ENCODE data around the gene TRPM1. TPM values are rescaled to one million over a fixed set of nuclear protein-coding genes. Genes with fewer than 3 reads are reported as not detected.

TRPM1 gene
- polyA plus RNA-seq, 1 donor, result not detected

DNA sequence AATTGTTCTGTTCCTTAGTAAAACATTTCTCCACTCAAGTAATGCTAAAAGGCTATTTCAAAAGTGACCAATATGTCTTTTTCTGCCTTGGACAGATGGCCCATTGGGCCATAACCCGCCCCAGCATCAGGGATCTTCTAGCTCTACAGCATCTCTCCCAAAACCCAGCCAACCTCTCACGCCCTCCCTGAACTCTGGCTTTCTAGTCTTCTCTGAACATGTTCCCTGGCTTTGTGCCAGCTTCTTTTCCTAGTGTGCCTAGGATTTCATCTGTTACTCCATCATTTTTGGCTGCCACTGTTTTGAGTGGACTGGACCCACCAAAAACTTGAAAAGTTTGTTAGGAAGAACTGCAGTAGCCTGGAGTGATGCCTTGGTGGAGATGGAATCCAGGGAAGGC is 30.7 kb downstream of the TRPM1 start:
- Histone ChIP-seq H3K4me3 (ENCODE audit: low read length) (no peak overlapping the region), H3K4me1 (ENCODE audit: control insufficient read depth, insufficient read depth, low read length) (no peaks in the 10 kb centered on the region), H3K36me3 (ENCODE audit: control insufficient read depth, insufficient read depth, low read length) (no peaks in the 10 kb centered on the region), H3K27ac (ENCODE audit: low read length) (no peak overlapping the region), H3K27me3 (ENCODE audit: control insufficient read depth, insufficient read depth, low read length) (no peaks in the 10 kb centered on the region), H3K9me3 (ENCODE audit: control insufficient read depth, low read depth, low read length) (no peaks in the 10 kb centered on the region)
- no peak for DNase-seq
- WGBS (ENCODE audit: insufficient coverage, low lambda C conversion rate), result no CpG with 5 or more reads among the region's 2 CpGs

DNA sequence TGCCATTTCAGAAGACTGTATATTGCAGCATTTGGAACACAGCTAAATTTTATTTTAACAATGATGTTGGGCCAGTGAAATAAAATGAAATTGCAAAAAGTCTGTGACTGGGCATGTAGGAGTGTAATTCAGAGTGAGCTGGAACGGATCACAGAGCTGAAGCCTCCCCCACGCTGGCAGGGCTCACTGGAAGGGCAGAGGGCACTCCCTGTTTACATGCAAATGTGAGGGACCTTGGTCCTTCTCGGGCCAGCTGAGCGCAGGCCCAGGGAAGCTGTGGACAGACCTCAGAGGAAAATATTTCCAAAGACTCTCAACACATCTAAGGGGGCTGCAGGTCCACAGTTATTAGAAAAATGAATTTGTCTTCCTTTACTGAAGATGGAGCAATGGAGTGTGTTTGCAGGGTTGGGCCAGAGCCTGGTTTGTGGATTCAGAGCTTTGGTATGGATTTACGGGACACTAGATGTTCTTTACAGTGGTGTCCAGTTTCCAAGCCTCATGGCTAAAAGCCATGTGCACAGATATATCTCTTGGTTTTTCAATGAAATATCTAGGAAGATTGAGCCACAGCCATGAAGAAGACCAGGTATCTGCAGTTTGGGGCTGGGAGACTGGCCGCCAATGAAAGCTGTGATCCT is 32.0 kb downstream of the TRPM1 start:
- peak in 1 of 2 donors; percentile 13 for DNase-seq
- H3K36me3 ChIP-seq (ENCODE audit: control insufficient read depth, insufficient read depth, low read length), result no peaks in the 10 kb centered on the region
- H3K4me1 ChIP-seq (ENCODE audit: control insufficient read depth, insufficient read depth, low read length), result no peaks in the 10 kb centered on the region
- H3K27me3 ChIP-seq (ENCODE audit: control insufficient read depth, insufficient read depth, low read length), result no peaks in the 10 kb centered on the region
- no peak overlapping the region for H3K27ac ChIP-seq (ENCODE audit: low read length)
- H3K4me3 ChIP-seq (ENCODE audit: low read length), result no peak overlapping the region
- no CpG with 5 or more reads among the region's 6 CpGs for WGBS (ENCODE audit: insufficient coverage, low lambda C conversion rate)
- no peaks in the 10 kb centered on the region for H3K9me3 ChIP-seq (ENCODE audit: control insufficient read depth, low read depth, low read length)

DNA sequence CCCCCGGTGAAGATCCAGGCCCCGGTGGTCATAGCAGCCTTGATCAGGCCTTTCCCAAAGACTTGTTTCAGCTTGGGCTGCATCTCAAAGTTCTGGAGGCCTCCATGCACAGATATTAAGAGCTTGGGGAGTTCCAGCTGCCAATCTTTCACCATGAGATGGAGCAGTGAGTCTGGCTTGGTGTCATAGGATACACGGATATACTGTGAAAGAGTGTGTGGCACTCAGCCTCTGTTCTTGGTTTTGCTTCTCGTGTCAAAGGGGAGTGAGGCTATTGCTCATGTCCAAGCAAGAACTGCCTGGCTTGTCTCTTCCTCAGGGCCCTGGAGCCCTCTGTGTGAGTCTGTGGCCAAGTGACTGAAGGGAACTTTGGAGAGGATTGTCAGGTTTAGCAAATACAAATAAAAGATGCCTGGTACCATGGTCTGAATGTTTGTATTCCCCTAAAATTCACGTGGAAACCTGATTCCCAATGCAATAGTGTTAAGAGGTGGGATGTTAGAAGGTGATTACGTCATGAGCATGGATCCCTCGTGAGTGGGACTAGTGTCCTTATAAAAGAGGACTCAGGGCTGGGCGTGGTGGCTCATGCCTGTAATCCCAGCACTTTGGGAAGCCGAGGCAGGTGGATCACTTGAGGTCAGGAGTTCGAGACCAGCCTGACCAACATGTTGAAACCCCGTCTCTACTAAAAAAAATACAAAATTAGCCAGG is 33.5 kb downstream of the TRPM1 start:
- Histone ChIP-seq H3K4me1 (ENCODE audit: control insufficient read depth, insufficient read depth, low read length) (no peaks in the 10 kb centered on the region), H3K27ac (ENCODE audit: low read length) (no peak overlapping the region), H3K9me3 (ENCODE audit: control insufficient read depth, low read depth, low read length) (no peaks in the 10 kb centered on the region), H3K36me3 (ENCODE audit: control insufficient read depth, insufficient read depth, low read length) (no peaks in the 10 kb centered on the region), H3K27me3 (ENCODE audit: control insufficient read depth, insufficient read depth, low read length) (no peaks in the 10 kb centered on the region), H3K4me3 (ENCODE audit: low read length) (no peak overlapping the region)
- WGBS (ENCODE audit: insufficient coverage, low lambda C conversion rate), result 90% methylated on average over 2 of the region's 11 CpGs
- no peak for DNase-seq

DNA sequence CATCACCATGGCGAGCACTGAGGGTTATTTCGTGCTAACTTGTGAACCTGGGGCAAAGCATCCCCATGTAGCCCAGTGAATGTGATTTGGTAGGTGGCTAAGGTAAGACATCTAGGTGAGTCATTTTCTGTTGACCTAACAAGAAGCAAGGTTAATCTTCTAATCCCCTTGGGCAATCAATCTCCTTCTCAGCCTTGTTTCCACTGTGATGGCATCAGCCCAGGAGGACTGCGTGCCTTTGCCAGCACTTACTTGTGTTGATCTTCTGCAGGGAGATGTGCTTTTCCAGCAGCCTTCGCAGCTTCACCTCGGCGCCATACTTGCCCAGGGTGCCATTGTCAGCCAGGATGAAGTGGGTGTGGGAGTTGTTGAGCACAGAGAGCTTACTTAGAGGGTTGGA is 35.7 kb downstream of the TRPM1 start:
- H3K4me3 ChIP-seq (ENCODE audit: low read length), result no peak overlapping the region
- no peak for DNase-seq

DNA sequence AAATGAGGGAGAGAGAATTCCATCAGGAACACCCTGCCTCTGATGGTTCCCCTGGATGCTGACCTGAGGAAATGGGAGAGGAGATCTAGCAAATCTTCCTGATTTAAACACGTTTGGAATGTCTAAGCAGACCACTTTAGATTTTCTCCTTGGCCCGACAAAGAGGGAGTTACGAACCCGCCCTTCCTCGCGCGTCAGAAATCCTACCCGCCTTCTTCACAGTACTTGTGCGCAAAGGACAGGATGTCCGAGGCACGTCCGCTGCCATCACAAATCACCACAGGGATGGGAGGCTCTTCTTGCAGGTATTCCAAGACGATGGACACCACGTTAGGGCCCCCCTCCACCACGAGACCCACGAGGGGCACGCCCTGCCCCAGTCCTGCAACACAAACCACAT is 38.6 kb downstream of the TRPM1 start:
- WGBS (ENCODE audit: insufficient coverage, low lambda C conversion rate), result no CpG with 5 or more reads among the region's 17 CpGs
- Histone ChIP-seq H3K36me3 (ENCODE audit: control insufficient read depth, insufficient read depth, low read length) (no peaks in the 10 kb centered on the region), H3K4me1 (ENCODE audit: control insufficient read depth, insufficient read depth, low read length) (no peaks in the 10 kb centered on the region)

More for the DNA sequence above, 35.7 kb downstream of the TRPM1 start:
- WGBS (ENCODE audit: insufficient coverage, low lambda C conversion rate), result no CpG with 5 or more reads among the region's 6 CpGs
- H3K9me3 ChIP-seq (ENCODE audit: control insufficient read depth, low read depth, low read length), result no peaks in the 10 kb centered on the region
- no peak overlapping the region for H3K27ac ChIP-seq (ENCODE audit: low read length)
- no peaks in the 10 kb centered on the region for H3K27me3 ChIP-seq (ENCODE audit: control insufficient read depth, insufficient read depth, low read length)
- no peaks in the 10 kb centered on the region for H3K4me1 ChIP-seq (ENCODE audit: control insufficient read depth, insufficient read depth, low read length)
- H3K36me3 ChIP-seq (ENCODE audit: control insufficient read depth, insufficient read depth, low read length), result no peaks in the 10 kb centered on the region

DNA sequence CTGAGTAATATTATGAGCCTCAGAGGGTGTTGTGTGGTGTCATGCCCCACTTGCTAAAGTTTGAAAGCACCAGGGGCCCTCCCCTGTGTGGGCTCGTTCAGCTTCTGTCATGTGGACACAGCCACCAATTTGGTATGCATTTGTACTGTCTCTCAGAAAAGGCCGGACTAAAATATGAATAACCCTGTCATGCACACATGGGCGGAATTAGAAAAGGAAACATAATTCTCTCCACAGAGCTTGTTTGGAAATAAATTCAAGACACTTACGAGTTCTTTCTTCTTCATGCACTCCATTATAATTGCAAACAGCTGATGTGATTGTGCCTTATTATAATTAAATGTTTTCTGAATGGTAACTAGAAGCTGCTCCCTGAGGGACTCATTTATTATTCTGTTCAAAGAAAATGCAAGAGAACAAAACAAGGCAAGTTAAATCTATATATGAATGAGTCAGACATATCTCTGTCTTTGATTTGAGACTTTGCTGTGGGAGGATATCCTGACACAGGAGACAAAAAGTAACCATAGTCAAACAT is 39.1 kb downstream of the TRPM1 start:
- no peak overlapping the region for H3K4me3 ChIP-seq (ENCODE audit: low read length)
- peaks cover 2% of the 10 kb centered on the region for H3K27me3 ChIP-seq (ENCODE audit: control insufficient read depth, insufficient read depth, low read length)
- H3K27ac ChIP-seq (ENCODE audit: low read length), result no peak overlapping the region
- no peaks in the 10 kb centered on the region for H3K36me3 ChIP-seq (ENCODE audit: control insufficient read depth, insufficient read depth, low read length)
- H3K4me1 ChIP-seq (ENCODE audit: control insufficient read depth, insufficient read depth, low read length), result no peaks in the 10 kb centered on the region
- DNase-seq, result no peak
- WGBS (ENCODE audit: insufficient coverage, low lambda C conversion rate), result 83% methylated on average over 2 of the region's 4 CpGs
- no peaks in the 10 kb centered on the region for H3K9me3 ChIP-seq (ENCODE audit: control insufficient read depth, low read depth, low read length)

More for the DNA sequence above, 38.6 kb downstream of the TRPM1 start:
- H3K4me3 ChIP-seq (ENCODE audit: low read length), result no peak overlapping the region
- H3K27ac ChIP-seq (ENCODE audit: low read length), result no peak overlapping the region
- DNase-seq, result no peak
- no peaks in the 10 kb centered on the region for H3K27me3 ChIP-seq (ENCODE audit: control insufficient read depth, insufficient read depth, low read length)
- no peaks in the 10 kb centered on the region for H3K9me3 ChIP-seq (ENCODE audit: control insufficient read depth, low read depth, low read length)

DNA sequence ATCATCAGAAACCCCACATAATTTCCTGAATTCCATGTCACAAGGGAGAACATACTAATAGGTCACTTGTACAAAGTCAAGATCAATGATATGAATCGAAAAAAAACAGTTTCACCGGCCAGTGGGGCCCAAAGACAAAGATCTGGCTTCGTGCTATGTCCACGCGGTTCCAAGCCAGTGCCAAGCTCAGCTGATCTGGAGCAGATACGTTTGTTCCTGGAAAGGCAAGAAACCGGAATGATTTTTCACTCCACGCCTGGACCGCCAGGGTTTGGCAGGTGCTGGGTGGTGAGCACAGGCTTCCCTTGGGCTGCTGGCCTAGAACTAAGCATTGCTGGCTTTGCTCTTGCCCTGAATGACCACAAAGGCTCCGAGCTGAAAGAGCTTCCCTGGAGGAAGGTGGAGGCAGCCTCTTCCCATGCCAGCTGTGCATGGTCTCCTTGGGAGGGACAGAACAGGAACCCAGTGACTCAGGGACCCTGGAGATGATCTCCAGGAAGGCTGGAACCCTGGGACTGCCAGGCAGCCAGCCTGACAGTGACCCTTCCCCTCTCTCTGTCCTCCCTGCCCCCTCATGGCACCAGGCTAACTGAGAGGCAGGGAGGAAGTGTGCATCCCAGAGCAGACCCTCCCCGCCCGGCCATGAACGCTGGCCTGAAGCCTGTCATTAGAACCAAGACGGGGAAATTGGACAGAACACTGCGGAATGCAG is 40.9 kb downstream of the TRPM1 start:
- Histone ChIP-seq H3K36me3 (ENCODE audit: control insufficient read depth, insufficient read depth, low read length) (no peaks in the 10 kb centered on the region), H3K27ac (ENCODE audit: low read length) (no peak overlapping the region), H3K9me3 (ENCODE audit: control insufficient read depth, low read depth, low read length) (no peaks in the 10 kb centered on the region), H3K4me3 (ENCODE audit: low read length) (no peak overlapping the region), H3K27me3 (ENCODE audit: control insufficient read depth, insufficient read depth, low read length) (peaks cover 2% of the 10 kb centered on the region), H3K4me1 (ENCODE audit: control insufficient read depth, insufficient read depth, low read length) (no peaks in the 10 kb centered on the region)
- no peak for DNase-seq
- WGBS (ENCODE audit: insufficient coverage, low lambda C conversion rate), result no CpG with 5 or more reads among the region's 15 CpGs

DNA sequence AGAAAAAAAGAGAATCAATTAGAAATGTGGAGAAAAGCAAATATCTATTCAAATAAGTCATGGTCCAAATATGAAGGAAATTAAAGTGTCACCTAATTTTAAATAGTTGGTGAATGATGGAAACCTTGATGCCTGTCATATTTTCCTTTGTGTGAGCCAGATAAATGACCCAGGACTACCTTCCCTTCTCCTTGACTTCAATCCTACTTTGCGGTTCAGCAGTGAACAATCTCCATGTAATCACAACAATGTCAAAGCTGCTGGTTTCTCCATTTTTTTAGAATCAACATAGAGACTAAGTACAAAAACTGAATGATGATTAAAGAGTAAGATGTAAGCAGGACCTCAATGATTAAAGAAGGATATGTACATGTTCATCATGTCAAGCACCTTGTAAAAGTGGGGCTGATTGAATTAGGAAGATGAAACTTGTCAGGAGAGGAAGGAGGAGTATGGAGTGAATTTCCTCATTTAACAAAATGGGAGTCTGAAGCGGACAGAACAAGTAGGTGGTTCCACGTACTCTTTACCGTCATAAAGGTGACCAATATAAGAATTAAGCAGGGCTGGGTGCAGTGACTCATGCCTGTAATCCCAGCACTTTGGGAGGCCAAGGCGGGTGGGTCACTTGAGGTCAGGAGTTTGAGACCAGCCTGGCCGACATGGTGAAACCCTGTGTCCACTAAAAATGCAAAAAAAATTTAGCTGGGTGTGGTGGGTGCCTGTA is 43.1 kb downstream of the TRPM1 start:
- Histone ChIP-seq H3K27ac (ENCODE audit: low read length) (no peak overlapping the region), H3K4me3 (ENCODE audit: low read length) (no peak overlapping the region), H3K9me3 (ENCODE audit: control insufficient read depth, low read depth, low read length) (no peaks in the 10 kb centered on the region), H3K27me3 (ENCODE audit: control insufficient read depth, insufficient read depth, low read length) (peaks cover 2% of the 10 kb centered on the region), H3K4me1 (ENCODE audit: control insufficient read depth, insufficient read depth, low read length) (no peaks in the 10 kb centered on the region), H3K36me3 (ENCODE audit: control insufficient read depth, insufficient read depth, low read length) (no peaks in the 10 kb centered on the region)
- WGBS (ENCODE audit: insufficient coverage, low lambda C conversion rate), result no CpG with 5 or more reads among the region's 6 CpGs
- no peak for DNase-seq

DNA sequence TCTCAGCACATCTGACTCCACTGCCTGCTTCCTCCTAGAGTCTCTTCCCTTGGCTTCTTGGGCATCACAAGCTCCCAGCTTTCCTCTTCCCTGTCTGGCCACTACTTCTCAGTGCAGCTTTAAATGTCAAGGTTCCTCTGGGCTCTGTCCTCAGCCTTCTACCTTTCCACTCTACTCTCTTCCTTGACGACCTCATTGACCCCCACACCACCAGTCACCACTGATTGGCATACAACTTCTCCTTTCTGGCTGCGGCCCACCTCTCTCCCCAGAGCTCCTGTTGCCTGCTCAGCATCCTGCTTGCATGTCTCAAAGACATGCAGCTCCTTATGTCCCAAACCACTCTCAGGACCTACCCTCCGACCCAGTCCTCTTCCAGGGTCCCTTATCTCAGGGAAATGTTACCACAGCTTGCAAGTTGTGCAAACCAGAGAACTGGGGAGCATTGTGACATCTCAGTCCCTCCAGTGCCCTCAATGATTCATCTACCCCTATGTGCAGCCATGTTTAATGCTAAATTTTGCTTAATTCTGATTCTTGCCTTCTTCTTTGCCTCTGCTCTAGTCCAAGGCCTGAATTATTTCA is 49.9 kb downstream of the TRPM1 start:
- H3K27ac ChIP-seq (ENCODE audit: low read length), result no peak overlapping the region
- H3K27me3 ChIP-seq (ENCODE audit: control insufficient read depth, insufficient read depth, low read length), result no peaks in the 10 kb centered on the region
- DNase-seq, result no peak
- H3K4me3 ChIP-seq (ENCODE audit: low read length), result no peak overlapping the region
- WGBS (ENCODE audit: insufficient coverage, low lambda C conversion rate), result no CpG with 5 or more reads among the region's 3 CpGs
- no peaks in the 10 kb centered on the region for H3K36me3 ChIP-seq (ENCODE audit: control insufficient read depth, insufficient read depth, low read length)
- no peaks in the 10 kb centered on the region for H3K4me1 ChIP-seq (ENCODE audit: control insufficient read depth, insufficient read depth, low read length)
- H3K9me3 ChIP-seq (ENCODE audit: control insufficient read depth, low read depth, low read length), result no peaks in the 10 kb centered on the region

DNA sequence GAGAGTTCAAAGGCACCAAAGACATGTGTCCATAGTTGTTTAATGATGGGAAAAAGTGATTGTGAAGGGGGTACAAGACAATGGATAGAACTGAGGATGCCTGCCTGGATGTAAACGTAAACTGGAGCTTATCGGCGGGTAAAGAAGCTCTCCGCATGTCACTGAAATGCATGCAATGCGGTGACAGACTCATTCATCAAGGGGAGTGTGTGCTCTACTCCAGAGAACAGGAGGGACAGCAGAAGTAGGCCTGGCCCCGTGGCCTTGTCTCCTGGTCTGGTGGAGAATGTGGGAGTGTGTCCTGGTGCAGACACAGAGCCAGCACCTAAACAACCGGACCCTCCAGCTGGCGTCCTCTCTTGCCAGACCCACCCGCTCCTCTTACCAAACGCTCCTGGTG is 50.6 kb downstream of the TRPM1 start:
- H3K27ac ChIP-seq (ENCODE audit: low read length), result no peak overlapping the region
- no peak overlapping the region for H3K4me3 ChIP-seq (ENCODE audit: low read length)
- no peaks in the 10 kb centered on the region for H3K4me1 ChIP-seq (ENCODE audit: control insufficient read depth, insufficient read depth, low read length)
- H3K9me3 ChIP-seq (ENCODE audit: control insufficient read depth, low read depth, low read length), result no peaks in the 10 kb centered on the region
- no peaks in the 10 kb centered on the region for H3K36me3 ChIP-seq (ENCODE audit: control insufficient read depth, insufficient read depth, low read length)
- 97% methylated on average over 6 of the region's 10 CpGs for WGBS (ENCODE audit: insufficient coverage, low lambda C conversion rate)
- H3K27me3 ChIP-seq (ENCODE audit: control insufficient read depth, insufficient read depth, low read length), result no peaks in the 10 kb centered on the region
- DNase-seq, result no peak
